ENCODE results near the gene SLFN14.
"Not testable (repeated sequence)": the region's sequence is repeated elsewhere in the genome, so short reads cannot be mapped to it uniquely, and the experiment has no call there.

SLFN14 gene

DNA sequence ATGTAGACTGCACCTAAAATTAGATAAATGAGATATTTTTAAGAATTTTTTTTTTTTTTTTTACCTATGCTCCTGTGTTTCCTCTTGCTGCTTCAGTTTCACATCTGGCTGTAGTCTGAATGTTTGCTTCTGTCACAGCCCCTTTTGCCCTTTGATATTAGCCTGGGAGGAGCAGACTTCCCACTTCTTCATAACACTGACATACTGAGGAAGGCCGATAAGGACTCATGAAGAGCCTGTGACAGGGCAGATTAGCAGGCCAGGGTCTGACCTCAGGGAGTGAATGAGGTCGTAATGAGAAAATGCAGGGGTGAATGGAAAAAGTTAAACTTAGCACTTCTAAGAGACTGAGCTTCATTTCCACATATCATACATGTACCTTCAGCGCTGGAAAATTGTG is at the start of gene SLFN14:
Gene SLFN14, minus strand, starts transcription at position 117 of the 400 bp plus-strand sequence. CDS start 2,757 bp downstream, outside the sequence.
- no peak for DNase-seq (ENCODE audit: low read depth)

DNA sequence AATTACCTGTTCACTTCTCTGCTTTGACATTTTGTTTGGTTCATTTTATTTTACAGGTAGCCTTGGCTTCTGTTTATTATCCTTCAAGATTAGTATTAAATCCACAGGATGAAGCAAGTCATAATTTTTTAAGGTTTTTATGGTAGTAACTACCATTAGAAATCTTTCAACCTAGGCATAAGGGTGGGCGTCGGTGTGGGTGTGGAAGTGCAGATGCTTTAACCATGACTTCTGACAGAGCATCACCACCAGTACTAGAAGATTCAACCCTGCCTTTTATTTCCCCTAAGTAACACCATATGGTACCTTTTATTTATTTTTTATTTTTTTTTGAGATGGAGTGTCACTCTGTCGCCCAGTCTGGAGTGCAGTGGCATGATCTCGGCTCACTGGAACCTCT is 49.2 kb upstream of the SLFN14 start:
- no peak for DNase-seq (ENCODE audit: low read depth)

DNA sequence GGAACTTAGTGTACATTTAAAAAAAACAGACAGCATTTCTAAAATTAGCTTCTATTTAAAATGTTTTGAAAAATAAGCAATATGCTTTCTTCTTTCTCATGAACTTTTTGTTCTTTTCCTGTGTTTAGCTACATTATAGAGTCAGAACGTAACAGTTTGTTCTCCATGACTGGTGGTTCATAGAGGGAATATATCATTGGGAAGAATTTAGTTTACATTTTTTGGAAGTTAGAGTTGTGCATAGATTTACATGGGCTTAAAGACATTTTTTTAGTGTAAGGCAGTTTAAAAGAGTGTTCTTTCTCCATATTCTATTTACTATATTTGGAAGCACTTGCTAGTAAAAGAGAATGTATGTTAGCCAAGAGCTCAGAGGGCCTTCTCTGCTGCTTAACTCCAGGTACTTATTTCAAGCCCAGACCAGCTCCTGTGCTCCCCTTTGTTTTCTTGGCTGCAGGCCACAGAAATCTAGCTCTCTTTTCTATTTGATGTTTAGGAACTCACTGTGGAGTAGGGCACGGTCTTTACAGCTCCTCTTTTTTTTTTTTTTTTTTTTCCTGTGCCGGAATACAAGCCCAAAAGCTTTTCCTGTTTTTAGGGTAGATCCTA is 46.7 kb upstream of the SLFN14 start:
- DNase-seq (ENCODE audit: low read depth), result no peak

DNA sequence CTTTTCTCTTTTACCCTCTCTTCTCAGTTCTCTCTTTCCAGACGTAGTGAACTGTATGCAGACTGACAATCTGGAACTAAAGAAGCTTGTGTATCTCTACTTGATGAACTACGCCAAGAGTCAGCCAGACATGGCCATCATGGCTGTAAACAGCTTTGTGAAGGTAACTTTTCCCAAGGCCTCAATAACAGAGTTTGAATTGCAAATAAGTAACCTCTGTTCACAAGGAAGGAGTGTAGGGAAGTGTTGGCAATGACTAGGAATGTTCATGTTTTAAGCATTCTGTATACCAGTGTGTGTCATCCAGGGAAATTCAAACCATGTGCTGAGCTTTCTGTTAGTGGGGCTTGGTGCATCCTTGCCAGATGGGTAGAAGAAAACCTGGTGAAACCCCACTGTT is 45.1 kb upstream of the SLFN14 start:
- no peak for DNase-seq (ENCODE audit: low read depth)

DNA sequence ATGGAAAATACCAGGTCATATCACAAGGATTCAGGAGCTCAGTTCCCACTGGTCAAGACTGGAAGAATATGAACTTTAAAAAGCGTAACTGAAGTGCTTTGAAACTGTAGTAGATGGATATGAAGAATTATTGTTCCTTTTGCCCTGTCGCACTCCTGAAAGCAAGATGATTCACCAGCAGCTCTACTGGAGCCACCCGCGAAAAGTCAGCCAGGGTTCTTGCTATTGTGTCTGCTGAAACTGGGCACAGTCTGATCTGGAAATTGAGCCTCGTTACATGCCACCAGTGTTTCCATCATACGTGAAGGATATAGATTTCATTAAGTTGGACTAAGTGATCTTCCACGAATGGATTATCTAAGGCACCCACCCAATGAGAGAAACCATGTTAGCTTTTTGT is 43.1 kb upstream of the SLFN14 start:
- DNase-seq (ENCODE audit: low read depth), result no peak

DNA sequence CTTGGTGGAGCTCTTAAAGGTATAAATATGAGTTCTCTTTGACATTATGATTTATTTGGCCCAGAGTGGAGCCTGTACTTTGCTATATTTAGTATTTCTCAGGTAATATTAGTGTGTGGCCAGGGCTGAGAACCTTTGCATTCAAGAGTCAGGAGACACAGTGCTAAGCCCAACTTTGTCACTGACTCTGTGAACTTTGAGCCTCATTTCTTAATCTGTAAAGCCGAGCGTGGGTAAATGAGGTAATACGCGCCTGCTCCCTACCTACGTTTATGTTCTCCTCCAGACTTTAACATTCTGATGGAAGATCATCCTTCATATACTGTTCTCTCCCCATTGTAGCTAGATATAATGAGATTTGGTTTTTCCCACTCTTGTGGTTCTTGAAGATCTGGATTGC is 37.0 kb upstream of the SLFN14 start:
- no peak for DNase-seq (ENCODE audit: low read depth)

DNA sequence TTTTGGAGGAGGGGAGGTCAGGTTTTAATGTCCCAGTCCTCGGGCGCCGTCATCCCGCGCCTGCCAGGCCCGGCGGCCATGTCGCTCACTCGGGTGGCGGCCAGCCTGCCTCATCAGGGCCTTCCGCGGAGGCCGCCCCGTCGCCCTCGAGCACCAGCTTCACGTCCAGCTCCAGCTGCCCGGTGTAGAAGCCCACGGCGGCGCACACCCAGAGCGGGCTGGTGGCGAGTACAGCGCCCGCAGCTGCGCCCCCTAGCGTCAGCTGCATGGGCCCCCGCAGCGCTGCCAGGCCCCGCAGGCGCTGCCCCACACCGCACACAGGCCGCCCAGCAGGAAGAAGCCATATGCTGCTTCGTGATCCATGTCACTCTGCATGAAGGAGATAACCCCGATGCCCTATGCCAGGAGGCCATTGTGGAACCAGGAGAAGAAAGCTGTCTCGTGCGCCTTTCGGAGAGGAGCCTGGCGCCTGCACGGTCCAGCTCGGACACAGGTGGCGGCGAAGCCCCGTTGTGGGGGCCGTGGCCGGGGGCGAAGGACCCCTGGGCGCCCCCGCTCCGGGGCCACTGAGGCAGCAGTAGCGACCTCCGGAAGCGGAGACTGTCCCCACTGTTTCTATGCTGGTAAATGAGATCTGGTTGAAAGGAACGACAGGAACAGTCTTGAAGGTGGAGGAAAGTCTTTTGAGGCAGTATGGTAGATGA is 36.1 kb upstream of the SLFN14 start:
- DNase-seq (ENCODE audit: low read depth), result no peak

DNA sequence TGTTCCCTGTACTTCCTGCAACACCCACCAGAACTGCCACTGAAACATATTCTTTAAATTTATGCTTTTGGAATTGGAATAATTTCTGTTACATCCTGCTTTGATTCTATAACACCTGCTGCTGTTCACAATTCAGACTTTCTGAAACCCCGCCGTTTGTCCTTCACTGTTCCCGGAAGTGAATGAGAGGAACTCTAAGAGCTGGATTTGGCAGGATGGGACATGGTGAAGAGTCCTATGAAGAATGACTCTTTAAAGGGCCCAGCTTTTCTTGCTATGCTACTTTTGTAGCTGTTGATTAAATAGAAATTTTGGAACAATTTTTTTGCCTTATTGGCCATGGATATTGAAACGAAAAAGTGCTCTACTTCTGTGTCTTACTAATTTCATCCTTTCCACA is 35.5 kb upstream of the SLFN14 start:
- no peak for DNase-seq (ENCODE audit: low read depth)

DNA sequence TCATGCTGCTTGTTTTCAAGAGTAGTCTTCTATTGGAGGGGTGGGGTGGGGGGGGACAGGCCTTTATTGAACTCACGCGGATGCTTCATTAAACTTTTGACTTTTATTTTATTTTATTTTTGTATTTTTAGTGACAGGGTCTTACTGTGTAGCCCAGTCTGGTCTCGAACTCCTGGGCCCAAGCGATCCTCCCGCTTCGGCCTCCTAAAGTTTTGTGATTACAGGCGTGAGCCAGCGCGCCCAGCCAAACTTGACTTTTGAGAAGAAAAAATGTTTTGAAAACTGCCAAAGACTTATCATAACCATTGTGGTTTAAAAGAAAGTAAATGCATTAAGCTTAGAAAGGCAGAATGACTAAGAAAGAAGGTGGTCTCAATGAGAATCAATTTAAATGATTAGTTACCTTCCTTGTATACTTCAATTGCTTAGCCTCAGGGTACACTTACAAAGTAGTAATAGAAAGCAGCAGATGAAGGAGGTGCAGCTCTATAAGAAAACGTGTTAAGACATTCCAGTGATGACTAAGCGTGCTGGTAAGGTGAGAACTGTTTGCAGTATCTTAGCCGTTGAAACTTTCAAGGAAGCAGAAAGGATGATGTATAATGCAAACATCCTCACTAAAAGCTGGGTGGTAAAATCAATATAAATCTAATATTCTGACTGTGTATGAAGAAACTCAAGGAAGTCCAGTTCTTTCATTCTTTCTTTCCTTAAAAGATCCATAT is 27.7 kb upstream of the SLFN14 start:
- DNase-seq (ENCODE audit: low read depth), result no peak

DNA sequence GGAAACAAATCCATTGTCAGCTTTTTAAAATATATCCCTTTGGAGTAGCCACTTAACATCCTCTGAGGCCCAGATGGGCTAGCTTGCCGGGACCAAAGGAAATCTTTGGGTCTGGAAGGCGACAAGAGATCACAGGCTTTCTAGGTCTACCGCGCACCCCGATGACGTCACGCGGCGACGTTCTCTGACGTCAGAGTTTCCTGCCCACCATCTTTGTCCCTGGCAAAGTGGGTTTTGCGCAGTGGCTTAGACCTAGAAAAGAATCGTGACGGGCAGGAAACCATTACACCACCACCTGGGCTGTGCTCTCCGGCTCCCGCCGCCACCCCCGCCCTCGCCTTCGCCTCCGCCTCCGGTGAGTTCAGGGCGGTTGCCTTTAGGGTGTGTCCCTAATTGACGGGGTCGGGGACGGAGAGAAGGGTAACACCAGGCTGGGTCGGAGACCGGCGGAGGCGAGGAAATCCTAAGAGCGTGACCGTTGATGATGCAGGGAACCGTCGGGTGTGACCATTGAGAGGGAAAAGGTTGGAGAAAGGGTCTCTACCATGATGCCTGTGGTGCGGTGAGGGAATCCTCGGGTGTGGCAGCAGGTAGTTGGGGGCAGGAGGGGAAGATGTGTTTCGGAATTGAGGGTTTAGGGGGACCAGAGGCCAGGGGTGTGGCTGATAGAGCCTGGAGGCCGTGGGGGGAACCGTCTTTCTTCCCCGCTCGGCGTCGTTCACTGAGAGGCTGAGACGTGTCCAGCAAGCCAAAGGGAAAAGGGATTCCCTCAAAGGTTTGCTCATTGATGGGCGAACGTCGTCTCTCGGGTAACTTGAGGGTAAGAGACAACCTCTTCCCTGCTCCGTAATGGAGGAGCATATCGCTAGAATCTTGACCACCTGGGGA is 26.7 kb upstream of the SLFN14 start, which contains the start of gene AP2B1:
Gene AP2B1, plus strand, starts transcription at position 249 of the 888 bp plus-strand sequence. CDS start 6,709 bp downstream, outside the sequence.
- peak; percentile 96 for DNase-seq (ENCODE audit: low read depth)

DNA sequence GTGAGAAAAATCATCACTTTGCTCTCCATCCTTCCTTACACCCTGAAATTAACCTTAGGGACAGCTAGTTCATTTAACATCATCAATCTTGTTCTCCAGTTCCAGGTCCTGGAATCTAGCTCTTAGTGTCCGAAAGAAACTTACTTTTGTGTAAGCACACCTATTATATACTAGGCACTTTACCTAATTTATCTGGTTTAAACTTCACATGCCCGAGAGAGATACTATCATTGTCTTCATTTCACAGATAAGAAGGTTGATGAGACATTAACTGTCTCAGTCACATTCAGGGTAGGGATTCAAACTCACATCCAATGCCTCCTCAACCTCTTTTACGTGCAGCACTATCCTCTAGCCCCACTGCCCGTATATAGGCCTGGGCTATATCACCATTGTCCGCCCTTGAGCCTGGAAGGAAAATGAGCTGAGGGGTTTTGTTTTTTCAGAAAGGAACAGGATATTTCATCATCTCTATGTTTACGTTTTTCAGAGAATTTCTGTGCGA is 26.0 kb upstream of the SLFN14 start:
- no peak for DNase-seq (ENCODE audit: low read depth)

DNA sequence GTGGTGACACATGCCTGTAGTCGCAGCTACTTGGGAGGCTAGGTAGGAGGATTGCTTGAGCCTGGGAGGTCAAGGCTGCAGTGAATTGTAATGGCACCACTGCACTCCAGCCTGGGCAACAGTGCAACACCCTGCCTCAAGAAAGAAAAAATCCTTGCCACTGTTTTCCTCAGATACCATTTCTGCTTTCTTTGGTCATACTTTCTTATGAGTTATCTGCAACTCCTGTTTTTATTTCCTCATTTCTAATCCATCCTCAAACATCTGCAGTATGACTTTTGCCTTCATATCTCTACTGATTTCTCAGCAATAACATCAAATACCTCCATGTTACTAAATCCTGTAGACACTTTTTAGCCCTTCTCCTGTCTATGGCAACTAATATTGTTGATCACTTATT is 23.4 kb upstream of the SLFN14 start:
- DNase-seq (ENCODE audit: low read depth), result no peak

DNA sequence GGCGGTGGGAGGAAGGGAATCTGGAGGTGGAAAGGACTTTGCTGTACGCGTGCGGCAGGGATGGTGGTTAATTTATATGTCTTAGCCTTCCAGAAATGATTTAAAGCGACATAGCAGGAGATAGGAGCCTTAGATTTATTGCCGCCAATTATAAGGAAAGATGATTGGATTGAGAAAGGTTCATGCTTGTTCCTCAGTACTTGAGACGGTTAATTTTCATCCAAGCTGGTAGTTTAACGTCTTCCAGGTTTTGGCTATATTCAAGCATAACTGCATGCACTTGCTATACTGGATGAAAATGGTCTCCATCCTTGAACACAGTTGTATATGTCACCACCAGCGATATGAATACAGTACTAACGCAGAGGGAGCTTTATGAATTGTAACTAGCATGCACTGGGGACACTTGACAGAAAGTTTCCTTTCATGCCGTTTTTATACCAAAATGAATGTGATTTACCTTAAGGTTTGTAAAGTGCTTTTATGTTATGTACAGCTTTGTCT is 18.4 kb upstream of the SLFN14 start:
- no peak for DNase-seq (ENCODE audit: low read depth)

DNA sequence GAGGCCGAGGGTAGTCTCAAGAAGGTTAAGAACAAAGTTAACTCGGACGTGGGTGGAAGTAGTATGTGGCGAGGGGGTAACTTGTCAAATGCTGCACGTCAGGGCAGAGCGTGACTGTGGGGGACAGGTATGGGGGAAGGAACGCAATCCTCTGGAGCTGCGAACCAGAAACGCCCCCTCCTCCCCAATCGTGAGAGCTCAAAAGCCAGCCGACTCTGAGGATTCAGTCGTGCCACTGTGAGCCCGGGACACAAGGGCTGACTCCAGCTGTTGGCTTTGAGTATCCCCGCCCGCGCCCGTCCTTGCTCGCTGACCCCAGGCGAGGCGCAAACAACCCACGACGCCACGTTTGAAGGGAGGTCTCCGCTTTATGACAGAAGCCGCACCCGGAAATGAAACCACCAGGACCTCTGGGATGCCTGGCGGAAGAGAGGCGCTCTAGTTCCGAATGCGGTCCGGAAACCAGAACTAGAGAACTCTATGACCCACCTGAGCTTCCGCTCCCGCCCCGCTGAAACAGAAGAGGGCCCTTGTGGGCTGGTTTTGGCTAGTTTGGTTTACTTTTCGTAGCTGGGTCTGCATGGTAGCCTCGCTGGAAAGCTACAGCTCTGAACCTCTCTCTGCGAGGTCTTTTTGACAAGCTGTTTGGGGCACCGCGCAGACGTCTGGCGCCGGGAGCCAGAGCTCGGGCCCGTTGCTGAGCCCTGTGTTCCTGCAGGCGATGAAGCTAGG is 17.7 kb upstream of the SLFN14 start, which contains the start of gene PEX12:
Gene PEX12, minus strand, starts transcription at position 375 of the 732 bp plus-strand sequence. CDS start 550 bp downstream, outside the sequence.
- peak; percentile 82 for DNase-seq (ENCODE audit: low read depth)

DNA sequence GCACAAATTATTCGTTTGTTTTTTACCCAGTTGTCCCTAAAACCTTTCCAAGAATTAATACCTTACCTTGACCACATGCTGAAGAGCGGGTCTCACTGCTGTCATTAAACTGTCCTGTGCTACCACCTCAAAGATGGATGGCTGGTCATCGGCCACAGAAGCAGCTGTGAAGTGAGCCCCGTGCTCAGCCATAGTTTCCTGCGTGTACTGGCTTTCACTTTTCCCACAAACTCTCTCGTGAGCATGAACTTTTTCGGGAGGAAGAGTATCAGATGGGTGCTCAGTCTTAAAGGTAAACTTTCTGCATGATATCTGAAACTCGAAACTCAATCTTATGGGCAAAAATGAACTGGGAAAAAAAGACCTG is 17.2 kb upstream of the SLFN14 start:
- DNase-seq (ENCODE audit: low read depth), result no peak

DNA sequence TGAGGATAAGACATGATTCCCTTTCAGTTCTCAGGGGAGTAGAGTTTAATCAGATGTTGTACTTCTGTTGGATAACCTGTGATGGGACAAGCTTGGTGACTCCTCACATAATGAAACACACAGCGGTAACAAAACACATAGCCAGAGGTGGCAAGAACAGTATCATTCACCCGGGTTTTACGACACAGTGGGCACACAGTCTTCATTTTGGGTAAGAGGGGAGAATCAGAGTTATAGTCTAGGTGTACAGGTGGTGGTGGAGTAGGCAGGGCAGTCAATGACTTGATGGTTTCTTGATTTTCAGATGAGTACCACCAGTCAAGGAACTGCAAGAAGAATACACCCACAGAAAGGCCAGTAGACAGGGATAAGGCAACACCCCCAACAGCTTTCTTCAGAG is 15.1 kb upstream of the SLFN14 start:
- no peak for DNase-seq (ENCODE audit: low read depth)

DNA sequence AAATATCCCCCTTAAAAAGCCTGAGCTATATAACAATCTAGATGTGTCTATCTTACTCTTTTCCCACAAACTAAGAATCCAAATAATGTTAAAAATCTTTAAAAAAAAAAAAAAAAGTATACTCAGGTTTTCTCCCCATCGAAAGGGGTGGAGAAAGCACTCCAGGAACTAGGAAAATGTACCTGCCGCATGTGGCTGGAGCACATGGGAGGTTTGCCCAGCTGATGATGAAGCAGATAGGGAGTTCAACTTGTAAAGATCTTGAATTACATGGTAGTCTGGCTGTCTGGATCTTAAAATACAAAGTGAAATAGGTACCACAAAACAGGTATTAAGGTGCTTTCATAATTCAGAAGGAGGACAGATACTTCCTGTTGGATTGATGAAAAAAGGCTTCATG is 8.8 kb upstream of the SLFN14 start:
- DNase-seq (ENCODE audit: low read depth), result no peak

DNA sequence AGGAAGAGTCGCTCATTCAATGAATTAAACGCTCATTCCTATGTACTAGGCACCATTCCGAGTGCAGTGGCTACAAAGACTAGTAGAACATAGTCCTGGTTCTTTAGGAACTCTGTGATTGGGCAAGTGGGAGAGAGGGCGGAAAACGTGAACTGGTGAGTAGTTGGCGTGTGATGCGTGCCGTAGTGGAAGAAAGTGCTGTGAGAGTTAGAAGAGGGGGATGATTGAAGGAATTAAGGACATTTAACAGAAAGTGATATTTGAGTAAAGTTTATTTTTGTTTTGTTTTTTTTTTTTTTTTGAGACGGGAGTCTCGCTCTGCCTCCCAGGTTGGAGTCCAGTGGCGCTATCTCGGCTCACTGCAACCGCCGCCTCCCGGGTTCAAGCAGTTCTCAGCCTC is 7.9 kb upstream of the SLFN14 start:
- DNase-seq (ENCODE audit: low read depth), result no peak

DNA sequence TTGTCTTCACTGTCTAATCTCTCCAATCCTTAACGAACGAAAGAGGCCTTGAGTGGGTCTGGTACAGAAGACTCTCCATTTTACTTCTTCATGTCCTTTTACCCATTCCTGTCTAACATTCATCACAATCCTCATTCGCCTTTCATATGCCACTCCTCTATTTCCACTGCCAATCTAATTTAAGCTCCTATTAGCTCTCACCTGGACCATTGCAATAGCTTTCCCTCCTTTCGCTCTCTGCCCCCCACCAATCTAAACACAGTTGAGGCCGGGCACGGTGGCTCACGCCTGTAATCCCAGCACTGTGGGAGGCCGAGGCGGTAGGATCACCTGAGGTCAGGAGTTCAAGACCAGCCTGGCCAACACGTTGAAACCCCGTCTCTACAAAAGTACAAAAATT is 6.3 kb upstream of the SLFN14 start:
- no peak for DNase-seq (ENCODE audit: low read depth)

DNA sequence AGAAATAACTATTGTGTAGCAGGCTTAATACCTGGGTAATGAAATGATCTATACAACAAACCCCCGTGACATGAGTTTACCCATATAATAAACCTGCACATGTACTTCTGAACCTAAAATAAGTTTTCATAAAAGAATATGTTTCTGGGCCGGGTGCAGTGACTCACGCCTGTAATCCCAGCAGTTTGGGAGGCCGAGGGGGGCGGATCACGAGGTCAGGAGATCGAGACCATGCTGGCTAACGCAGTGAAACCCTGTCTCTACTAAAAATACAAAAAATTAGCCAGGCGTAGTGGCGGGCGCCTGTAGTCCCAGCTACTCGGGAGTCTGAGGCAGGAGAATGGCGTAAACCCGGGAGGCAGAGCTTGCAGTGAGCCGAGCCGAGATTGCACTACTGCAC is 2.6 kb upstream of the SLFN14 start:
- not testable (repeated sequence) for DNase-seq (ENCODE audit: low read depth)

Data from stimulated activated CD8-positive, alpha-beta memory T cell treated with anti-CD3 and anti-CD28 coated beads, Interleukin-12 subunit alpha, Interleukin-12 subunit beta, amount 100 ng/mL, for 1 hour (primary cell).